ENCODE data around the gene LARP4. TPM values are rescaled to one million over a fixed set of nuclear protein-coding genes. Genes with fewer than 3 reads are reported as not detected.

LARP4 gene
- total RNA-seq (2014; rRNA removed; shearing (Covaris generic)): 55.9 and 59.1 TPM in 2 replicates
- polyA plus RNA-seq (2016; fragmentation: Nextera tagmentation; extraction: Ambion mirVana): 76.8 and 88.8 TPM in 2 replicates
- long read RNA-seq, full-length matches to known transcripts: 3 of 22 reads
- long read RNA-seq, partial matches to known transcripts: 10 of 22 reads
- long read RNA-seq, other reads (novel, unspliced or antisense): 9 of 22 reads

GRCh38 chr12:50400638-50401499, at the start of gene LARP4:
LARP4 (plus strand) TSS chr12:50400885; CDS start chr12:50401011, 126 bp downstream.
- peak within 1 kb of the TSS; percentile 91 for H3K27ac ChIP-seq (ENCODE audit: low read depth)
- peaks cover 11% of the 10 kb centered on the region for H3K4me1 ChIP-seq (ENCODE audit: insufficient read depth)
- no peaks in the 10 kb centered on the region for H3K27me3 ChIP-seq (ENCODE audit: insufficient read depth)
- peak within 1 kb of the TSS; percentile 80 for H3K4me2 ChIP-seq
- peaks cover 9% of the 10 kb centered on the region for H3K27me3 Mint-ChIP-seq (ENCODE audit: insufficient read depth, low read depth, poor library complexity)
- no peaks in the 10 kb centered on the region for H3K36me3 ChIP-seq (ENCODE audit: insufficient read depth)
- peak within 1 kb of the TSS; percentile 30; the same call in 1 of the 2 replicates for H2AFZ ChIP-seq
- peaks cover 3% of the 10 kb centered on the region; the same call in 2 of the 3 replicates for H3K36me3 Mint-ChIP-seq (ENCODE audit: low read depth)
- no peaks in the 10 kb centered on the region for H3F3A ChIP-seq (replicated peaks; ENCODE audit: low read depth)
- peak within 1 kb of the TSS; percentile 97 for H3K27ac Mint-ChIP-seq
- DNase-seq (ENCODE audit: low spot score): peak; percentile 98
- peak within 1 kb of the TSS; percentile 96 for H3K4me3 Mint-ChIP-seq
- no peaks in the 10 kb centered on the region for H3K9me2 ChIP-seq (ENCODE audit: insufficient read depth)
- H3K9me3 Mint-ChIP-seq: no peaks in the 10 kb centered on the region; the same call in 2 of the 3 replicates
- H3K4me1 Mint-ChIP-seq: peaks cover 11% of the 10 kb centered on the region
- peak within 1 kb of the TSS; percentile 88 for H3K4me3 ChIP-seq
- peaks cover 24% of the 10 kb centered on the region for H4K20me1 ChIP-seq (replicated peaks; ENCODE audit: insufficient read depth)
- ATAC-seq: peak; percentile 97
- peaks cover 49% of the 10 kb centered on the region for H3K79me2 ChIP-seq (replicated peaks; ENCODE audit: insufficient read depth)
- TF ChIP-seq POLR2AphosphoS5 (IDR thresholded peaks at IDR 0.05; ENCODE audit: low read depth) (peak; percentile 97), CTCF (conservative IDR thresholded peaks at IDR 0.05; ENCODE audit: low read depth in 2 of 2) (no peak), ETS1 (IDR thresholded peaks at IDR 0.05) (peak; percentile 67; the same call in 1 of the 2 replicates)

GRCh38 chr12:50351120-50352043, 49.3 kb upstream of the LARP4 start:
- Histone ChIP-seq H4K20me1 (replicated peaks; ENCODE audit: insufficient read depth) (no peaks in the 10 kb centered on the region), H3K36me3 (ENCODE audit: insufficient read depth) (no peaks in the 10 kb centered on the region), H3F3A (replicated peaks; ENCODE audit: low read depth) (no peaks in the 10 kb centered on the region), H3K4me1 (ENCODE audit: insufficient read depth) (0 out of 2 replicates have a peak, but pooled peaks cover 4% of the 10 kb centered on the region), H2AFZ (no peak overlapping the region), H3K79me2 (replicated peaks; ENCODE audit: insufficient read depth) (no peaks in the 10 kb centered on the region), H3K27me3 (ENCODE audit: insufficient read depth) (no peaks in the 10 kb centered on the region), H3K9me2 (ENCODE audit: insufficient read depth) (no peaks in the 10 kb centered on the region), H3K4me2 (no peak overlapping the region), H3K27ac (ENCODE audit: low read depth) (no peak overlapping the region), H3K4me3 (no peak overlapping the region)
- H3K27ac Mint-ChIP-seq: no peak overlapping the region
- H3K36me3 Mint-ChIP-seq (ENCODE audit: low read depth): no peaks in the 10 kb centered on the region
- H3K4me1 Mint-ChIP-seq: no peaks in the 10 kb centered on the region; the same call in 2 of the 3 replicates
- no peaks in the 10 kb centered on the region for H3K9me3 Mint-ChIP-seq
- no peak for DNase-seq (ENCODE audit: low spot score)
- H3K27me3 Mint-ChIP-seq (ENCODE audit: insufficient read depth, low read depth, poor library complexity): peaks cover 6% of the 10 kb centered on the region
- no peak; the same call in 2 of the 3 replicates for ATAC-seq
- TF ChIP-seq ZNF331 (CRISPR knock-in tag; IDR thresholded peaks at IDR 0.05; ENCODE audit: low read depth) (no peak), NANOG (IDR thresholded peaks at IDR 0.05; ENCODE audit: borderline replicate concordance) (no peak), ZNF114 (CRISPR knock-in tag; IDR thresholded peaks at IDR 0.05) (no peak), CTCF (conservative IDR thresholded peaks at IDR 0.05; ENCODE audit: low read depth in 2 of 2) (no peak), REST (IDR thresholded peaks at IDR 0.05; ENCODE audit: unreplicated experiment) (no peak)
- H3K4me3 Mint-ChIP-seq: no peak overlapping the region; the same call in 2 of the 3 replicates
